ENCODE results near the gene IL1R2.

GRCh38 chr2:101981504-101981903 is 10.3 kb upstream of the IL1R2 start:
- TF ChIP-seq CTCF (IDR thresholded peaks at IDR 0.05): no peak
- no peak for TF ChIP-seq POLR2A (IDR thresholded peaks at IDR 0.05)
- no peak for TF ChIP-seq POLR2AphosphoS5 (IDR thresholded peaks at IDR 0.05)
- no peak for TF ChIP-seq EP300 (IDR thresholded peaks at IDR 0.05)
